Activated CD4-positive, alpha-beta T cell treated with anti-CD3 and anti-CD28 coated beads for 24 hours (primary cell): ENCODE results near the gene FAXC.
"Not testable (repeated sequence)": the region's sequence is repeated elsewhere in the genome, so short reads cannot be mapped to it uniquely, and the experiment has no call there.

ENCODE experiments used
- DNase-seq, 2 donors: peaks; one replicate each; pipeline ENCODE4 v3.0.0-alpha.2; 2020; ENCODE audit warnings: low read depth in 2 of 2

The FAXC gene

DNA sequence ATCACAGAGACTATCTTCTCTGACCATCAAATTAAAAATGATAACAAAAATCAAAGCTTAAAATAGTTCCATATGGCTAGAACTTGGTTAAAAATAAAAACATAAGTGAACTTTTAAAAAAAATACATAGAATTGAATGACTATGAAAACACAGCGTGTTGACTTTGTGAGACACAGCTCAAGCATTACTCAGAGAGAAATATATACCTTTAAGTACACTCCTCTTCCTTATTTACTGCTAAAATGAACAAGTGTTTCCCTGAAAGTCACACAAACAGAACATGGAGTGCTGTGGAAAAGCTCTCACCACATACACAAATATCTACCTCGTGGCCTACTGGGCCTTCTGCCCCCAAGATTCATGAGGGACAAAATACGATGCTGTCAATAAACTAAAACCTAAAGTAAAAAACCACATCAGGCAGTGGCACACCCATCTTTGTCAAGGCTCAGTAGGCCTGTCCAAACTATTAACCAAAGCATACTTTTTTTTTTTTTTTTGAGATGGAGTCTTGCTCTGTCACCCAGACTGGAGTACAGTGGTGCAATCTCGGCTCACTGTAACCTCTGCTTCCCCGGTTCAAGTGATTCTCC lies 7.5 kb downstream of the FAXC start:
- DNase-seq: no peak

DNA sequence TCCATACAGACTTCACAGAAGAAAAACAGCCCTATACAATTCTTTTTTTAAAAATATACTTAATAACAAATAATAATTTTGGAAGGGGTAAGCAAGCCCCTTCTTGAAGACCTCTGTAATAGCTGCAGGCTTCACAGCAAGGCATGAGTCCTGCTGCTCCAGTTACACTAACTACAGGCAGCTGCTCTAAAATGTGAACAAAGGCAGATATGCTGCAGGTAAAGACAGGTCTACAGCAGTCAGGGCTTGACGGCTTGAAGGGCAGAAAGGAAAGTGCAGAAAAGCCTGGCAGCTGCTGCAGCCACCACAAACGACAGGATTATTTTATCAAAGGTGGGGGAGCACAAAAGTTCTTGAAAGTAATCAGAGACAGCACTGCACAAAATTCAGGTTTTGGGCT lies 11.3 kb downstream of the FAXC start:
- DNase-seq: no peak

DNA sequence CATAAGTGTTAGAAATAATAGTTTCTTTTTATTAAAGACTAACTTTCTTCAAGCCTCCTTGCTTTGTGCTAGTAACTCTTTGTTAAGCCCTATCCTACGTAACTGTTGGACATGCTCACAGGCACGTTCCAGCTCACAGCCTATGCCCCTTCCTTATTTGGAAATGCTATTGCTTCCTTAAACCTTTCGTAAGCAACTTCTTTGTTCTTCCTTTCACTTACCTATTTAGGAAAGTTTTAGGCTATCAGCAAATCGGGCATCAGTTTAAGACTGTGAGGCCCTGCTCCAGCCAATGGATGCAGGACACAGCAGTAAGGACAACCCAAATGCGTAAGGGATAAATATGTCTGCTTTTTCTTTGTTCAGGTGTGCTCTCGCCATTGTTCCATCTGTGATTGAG lies 14.2 kb downstream of the FAXC start:
- DNase-seq: not testable (repeated sequence)

DNA sequence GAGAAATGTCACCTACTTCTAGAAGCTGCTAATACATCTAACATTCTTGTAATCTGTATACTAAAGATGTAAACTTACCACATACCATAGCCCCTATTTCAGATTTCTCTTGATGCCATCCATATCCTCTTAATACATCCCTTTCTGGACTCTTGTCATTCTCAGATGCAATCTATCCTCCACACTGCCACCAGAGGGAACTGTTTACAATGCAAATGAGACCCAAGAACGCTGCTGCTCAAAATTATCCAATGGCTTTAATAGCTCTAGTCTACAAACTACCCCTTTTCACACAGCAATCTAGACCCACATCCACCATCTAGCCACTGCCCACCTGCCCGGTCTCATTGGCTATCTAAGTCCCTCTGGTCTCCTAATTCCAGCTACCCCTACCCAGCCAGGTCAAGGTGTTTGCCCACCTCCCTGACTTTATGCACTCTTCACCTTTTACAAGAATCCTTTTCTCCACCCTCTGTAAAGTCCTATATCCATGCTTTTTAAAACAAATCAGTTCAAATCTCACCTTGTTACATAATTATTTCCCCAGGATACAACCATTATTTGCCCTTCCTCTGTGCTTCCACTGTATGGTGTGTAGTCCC lies 14.8 kb downstream of the FAXC start:
- DNase-seq: no peak

DNA sequence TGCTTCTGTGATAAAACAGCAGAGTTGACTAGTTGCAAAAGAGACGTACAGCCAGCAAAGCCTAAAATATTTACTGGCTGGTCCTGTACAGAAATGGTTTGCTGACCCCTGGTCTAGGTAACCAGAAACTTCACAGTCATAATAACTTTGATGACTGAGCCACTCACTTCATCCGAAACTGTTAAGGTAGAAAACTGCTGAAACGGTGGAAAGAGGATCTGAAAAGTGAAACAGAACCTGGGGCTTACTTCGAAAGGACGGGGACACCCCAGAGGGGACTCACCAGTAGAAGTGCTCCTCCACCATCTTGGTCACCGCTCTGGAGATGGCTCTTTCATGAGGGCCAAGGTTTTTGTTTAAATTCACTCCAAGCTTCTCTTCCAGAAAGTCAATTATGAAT lies 16.4 kb downstream of the FAXC start:
- DNase-seq: no peak

DNA sequence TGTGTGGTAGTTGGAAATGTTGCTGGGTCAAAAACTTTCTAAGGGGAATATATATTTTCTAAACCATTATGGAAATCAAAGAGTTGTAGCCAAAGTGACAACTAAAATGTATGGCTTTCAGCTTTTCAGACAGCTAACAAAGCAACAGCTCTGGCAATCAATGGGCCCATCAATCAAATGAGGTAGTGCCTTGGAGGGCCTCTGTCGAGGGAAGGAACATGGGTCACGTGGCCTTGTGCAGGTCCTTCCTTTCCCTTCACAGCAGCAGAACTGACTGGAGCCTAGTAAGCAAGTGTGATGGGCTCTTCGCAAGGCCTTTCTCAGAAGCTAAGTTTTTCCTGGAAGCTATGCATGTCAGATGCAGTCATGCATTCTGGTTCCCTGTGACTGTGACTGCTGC lies 17.9 kb downstream of the FAXC start:
- DNase-seq: no peak

DNA sequence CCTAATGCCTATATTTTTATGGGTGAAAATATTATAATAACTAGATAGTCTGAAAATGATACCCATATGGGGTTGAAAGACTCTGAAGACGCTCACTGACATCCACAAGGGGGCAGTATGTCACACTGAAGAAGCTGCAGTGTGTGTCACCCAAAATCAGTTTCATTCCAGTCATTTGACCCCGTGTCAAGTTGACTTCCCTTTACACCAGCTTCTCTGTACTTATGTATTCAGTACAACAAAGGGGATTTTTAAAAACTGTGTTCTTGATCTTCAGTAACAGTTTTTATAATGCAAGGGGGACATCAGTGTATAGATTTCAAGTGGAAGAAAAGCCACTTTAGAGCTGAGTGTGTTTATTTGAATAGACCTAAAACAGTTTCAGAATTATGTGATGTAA lies 19.3 kb downstream of the FAXC start:
- peak; percentile 32 to 37 for DNase-seq

DNA sequence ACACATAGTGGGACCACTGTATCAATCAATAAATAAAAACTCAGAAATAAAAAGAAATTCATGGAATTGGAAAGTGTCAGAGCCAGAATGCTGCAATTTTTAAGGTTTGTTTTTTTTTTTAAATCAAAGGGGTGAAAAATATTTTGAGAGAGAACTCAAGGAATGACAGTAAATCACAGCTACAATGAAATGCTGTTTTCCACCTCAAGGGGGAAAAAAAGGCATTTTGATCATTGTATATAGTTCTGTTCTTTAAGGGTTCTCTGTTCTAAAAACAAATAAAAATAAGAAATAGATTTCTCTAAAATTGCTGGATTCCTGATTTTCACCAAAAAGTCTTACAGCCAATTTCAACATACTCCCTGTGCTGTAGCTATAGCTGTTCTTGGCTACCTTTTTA lies 24.5 kb downstream of the FAXC start:
- no peak for DNase-seq

DNA sequence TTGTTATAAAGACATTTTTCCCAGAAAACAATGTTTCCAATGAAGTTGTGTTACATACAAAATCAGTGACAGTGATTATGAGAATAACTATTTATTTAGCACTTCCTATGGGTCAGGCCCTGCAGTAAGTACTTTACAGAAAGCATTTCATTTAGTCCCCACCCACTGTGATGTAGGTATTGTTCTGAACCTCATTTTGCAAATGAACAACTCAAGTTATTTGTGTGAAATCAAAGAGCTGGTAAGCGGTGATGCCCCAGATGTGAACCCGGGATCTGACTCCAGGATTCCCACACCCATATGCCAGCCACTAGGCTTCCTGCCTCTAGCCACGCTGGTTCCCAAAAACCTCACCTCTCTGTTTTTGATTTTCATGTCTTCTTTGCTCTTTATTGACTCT lies 30.9 kb downstream of the FAXC start:
- no peak for DNase-seq

DNA sequence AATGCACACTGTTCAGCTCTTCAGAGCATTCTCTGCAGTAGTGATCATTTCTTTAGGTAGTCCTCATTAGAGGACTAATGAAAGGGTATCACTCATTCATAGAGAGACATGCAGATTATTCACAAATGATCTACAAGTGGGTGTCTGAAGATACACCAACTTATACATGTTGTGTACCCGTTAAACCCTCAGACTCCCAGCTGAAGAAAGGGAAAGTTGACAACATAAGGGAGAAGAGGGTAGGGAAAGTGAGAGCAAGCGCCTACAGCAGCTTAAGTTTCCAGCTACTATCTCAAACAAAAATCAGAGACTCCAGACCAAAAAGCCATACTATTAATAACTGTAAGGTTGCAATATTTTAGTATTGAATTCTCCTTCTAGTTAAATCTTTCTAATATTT lies 37.1 kb downstream of the FAXC start:
- DNase-seq: no peak

DNA sequence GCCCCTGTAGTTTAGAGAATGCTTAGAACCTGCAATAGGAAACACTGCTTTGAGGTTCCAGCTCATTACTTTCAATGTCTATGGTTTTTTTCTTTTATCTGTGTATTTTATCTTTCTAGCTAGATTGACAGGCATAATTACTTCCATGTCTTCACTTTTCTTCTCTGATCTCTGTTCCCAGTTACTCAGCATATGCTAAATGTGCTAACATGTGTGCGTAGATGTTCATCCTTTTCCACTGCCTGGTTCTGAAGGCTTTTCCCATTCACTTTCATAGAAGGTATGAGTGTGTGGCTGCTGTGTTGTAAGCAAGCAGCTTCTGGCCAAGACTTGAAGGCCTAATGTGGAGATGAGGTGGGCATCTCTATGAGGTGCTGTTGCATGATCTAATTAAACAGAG lies 38.9 kb downstream of the FAXC start:
- no peak for DNase-seq

DNA sequence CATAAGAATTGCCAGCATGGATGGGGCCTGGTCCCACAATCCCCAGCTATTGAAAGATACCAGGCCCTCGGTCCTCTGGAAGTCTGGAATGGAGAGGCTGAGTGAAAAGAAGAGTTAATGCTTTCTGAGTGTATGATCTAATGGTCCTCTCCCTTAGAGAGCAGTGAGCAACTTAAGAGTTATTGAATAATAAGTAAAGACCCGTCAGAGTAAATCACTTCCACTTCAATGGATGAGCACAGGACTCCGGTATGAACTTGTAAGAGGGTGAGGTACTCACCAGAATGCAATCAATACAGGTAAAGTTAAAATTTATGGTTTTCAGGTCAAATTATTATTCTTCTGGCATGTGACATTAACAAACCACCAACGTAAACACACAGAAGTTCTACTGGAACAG lies 39.9 kb downstream of the FAXC start:
- DNase-seq: no peak

DNA sequence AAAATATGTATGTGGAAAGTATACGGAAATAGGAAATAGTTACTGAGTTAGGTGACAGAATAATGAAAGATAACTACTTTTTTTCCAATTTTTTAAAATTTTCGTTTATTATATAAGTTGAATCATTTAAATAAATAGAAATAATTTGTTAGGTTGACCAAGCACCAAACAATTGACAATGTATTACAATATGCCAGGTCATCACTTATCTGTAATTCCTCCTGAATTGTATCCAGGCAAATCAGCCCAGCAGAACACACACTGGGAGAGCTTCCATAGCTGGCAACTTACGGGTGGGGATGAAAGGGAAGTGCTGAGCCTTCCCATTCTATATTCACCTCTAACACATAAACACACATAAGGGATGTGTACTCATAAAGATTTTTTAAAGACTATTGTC lies 40.7 kb downstream of the FAXC start:
- DNase-seq: no peak

DNA sequence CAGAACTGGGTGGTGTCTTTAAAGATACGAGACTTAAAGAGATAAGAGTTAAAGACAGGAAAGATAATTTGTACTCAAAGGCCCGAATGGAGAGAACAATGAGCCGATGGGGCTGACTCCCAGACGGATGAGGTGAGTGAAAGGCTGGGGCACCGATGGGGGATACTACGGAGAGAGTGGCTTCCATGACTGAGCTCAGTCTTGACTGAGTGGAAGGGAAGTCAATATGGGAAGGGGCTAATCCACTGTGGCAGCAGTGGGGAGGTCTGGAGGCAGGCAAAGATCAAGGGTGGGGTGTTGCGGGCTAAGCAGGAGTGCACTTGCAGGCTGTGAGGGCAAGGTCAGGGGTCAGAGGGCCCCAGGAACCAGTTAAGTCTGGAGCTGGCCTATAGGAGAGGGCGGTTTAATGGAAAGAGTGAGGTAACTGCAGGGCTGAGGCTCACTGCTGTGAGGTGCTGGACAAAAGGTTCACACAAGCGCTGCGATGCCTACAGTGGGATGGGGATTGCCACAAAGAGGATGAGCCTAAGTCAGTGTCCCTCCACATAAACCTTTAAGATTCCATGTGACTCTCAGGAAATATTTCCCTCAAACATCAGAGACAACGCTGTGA lies 42.1 kb downstream of the FAXC start:
- DNase-seq: no peak

DNA sequence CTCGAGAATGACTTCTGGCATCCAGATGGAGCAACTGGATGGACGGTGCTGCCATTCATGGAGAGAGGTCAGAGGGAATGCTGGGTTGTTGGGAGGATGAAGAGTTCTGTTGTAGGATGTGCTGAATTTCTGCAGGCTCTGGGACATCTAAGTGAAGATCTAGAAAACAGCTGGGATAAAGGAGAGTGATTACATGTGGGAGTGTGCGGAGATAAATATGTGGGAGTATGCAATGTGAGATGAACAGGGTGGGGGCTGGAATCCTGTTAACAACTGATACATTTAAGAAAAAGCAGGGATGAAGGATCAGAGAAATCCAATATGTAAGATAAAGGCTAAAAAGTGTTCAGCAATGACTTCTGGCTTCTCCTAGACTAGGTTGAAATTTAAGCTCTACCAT lies 43.1 kb downstream of the FAXC start:
- no peak for DNase-seq

DNA sequence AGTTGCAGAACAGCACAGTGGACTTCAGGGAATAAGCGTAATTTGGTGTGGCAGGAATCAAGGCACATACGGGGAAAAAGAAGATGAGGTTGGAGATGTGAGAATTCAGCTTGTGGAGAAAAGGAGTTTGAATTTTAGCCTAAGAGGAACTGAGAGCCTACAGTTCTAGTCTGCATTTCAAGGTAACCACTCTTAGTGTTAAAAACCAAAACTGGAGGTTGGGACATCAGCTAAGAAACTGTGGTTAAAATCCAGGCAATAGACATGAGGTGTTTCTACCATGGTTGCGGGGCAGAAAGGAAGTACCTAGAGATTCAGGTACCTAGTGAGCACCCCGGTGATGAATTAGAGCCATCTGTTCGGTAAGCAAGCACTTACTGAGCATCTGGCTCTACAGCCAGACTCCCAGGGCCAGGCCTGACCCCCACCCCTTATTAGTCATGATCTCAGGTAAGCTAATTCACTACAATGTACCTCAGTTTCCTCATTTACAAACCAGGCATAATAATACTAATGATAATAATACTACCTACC lies 44.4 kb downstream of the FAXC start:
- DNase-seq: no peak

DNA sequence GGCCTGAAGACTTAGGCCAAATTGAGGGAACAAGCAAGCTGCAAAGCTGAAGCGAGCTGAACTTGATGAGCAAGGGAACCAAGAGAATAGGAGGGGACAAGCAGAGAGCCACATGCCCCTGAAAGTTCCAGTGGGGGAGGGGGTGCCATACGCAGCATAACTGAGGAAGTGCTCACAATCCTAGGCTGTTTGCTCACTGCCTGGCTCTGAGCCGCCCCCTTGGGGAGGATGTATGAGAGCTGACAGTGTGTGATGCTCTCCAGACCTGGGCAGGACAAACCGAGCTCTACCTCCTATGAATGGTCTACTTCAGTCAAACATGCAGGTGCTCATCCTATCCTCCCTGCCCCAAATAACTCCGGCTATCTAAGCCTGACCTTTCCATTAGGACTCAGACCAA lies 52.1 kb downstream of the FAXC start:
- no peak for DNase-seq

DNA sequence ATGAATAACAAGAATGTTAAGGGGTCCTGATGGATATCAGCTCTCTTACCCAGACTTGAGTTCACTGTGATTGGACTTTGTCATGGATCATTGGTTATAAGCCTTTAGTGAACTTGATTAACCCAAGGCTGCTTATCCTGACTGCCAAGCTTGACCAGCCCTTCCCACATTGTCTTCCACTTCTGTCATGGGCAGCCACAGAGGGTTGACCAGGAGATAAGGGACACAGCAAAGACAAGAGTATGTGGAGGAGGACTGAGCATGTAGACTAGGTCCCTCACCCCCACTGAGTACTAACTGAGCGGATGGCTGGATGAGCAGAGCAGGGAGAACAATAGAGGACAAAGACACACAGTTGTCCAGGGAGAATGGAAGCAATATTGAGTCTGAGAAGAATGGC lies 52.5 kb downstream of the FAXC start:
- no peak for DNase-seq

DNA sequence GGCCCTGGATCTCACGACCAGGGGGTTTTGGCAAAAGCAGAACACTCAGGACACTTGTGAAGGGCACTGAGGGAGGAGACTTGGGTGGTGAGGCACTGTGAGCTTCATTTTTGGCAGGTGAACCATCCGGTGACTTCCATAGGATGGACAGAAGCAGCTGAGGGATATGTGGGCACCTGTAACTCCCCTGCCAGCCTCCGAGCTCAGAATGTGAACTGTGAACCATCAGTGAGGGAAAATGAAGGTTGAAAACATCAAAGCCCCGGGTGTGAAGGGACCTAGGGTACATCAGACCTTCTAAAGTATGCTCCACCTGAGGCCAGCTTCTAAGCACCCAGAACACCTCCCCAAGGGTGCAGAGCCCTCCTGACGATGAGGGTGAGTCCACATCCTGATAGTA lies 53.2 kb downstream of the FAXC start:
- no peak for DNase-seq

DNA sequence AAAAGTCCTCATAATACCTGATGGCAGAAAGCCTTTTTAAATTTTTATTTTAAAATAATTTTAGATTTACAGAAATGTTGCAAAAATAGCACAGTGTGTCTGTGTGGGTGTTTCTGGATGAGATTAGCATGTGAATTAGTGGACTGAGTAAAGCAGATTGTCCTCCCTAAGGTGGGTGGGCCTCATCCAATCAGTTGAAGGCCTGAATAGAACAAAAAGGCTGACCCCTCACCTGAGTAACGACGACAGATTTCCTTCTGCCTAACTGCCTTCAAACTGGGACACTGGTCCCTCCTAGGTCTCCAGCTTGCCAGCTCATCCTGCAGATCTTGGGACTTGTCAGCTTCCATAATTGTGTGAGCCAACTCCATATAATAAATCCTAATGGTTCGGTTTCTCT lies 54.2 kb downstream of the FAXC start:
- DNase-seq: no peak

DNA sequence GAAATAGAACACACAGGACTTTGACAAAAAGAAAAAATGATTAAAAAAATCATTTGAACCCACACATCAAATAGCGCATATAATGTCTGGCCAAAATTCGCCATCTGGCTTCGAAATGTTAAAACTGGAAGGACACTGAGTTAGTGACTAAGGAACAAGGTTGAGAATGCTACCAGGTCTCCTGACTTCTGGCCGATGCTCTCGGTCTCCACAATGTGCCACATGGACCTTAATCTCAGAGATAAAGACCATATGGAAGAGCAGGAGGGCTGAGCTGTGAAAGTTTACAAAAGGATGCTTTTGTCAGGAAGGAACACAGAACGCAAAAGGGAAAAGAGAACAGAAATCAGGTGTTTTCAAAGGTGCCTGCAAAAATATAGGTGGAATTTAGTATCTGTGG lies 54.7 kb downstream of the FAXC start:
- no peak for DNase-seq

DNA sequence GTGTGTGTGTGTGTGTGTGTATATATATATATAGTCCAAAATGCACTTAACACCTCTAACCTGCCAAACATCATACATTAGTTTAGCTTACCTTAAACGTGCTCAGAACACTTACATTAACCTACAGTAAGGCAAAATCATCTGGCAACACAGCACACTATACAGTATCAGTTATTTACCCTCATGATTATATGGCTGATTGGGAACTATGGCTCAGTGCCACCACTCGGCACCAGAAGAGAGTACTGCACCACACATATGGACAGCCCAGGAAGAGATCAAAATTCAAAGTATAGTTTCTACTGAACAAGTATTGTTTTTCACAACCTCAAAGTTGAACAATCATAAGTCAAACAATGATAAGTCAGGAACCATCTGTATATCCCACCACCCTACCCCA lies 59.8 kb downstream of the FAXC start:
- no peak for DNase-seq

DNA sequence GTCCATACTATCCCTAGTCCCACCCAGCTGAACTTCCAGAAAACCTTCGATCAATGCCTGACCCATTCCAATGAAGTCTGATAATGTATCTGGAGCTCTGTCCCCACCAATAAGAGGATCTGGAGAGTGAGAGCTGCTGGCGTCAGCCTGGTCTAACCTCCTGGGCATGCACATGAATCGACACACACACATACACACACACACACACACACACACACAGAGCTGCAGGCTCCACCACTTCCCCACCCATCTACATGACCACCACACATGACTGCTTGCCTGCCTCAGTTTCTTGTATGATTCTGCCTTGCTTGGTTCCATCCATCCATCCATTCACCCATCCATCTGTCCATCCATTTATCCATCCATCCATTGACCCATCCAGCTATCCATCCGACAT lies 60.8 kb downstream of the FAXC start:
- DNase-seq: no peak

DNA sequence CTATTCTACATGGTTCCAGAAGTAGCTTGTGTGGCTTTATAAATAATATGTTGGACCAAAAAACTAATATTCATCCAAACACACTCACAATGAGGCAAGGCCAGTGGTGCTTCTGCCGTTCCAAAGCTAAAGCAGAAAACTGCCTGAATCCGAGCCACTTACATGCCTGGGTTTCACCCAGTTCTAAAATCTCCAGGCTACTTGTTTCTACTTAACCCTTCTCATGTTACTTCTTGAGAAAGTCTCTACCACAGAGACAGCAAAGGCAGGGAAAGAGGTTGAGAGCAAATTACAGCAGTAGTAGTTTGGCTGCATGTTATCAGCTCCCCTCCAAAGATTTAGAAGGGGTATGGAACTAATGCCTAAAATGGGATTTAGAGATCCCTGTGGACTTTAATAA lies 62.0 kb downstream of the FAXC start:
- no peak for DNase-seq
